Endodermal cell (in vitro differentiated cells): Measurements from ENCODE around the gene NTRK1. TPM values are rescaled to one million over a fixed set of nuclear protein-coding genes. Genes with fewer than 3 reads are reported as not detected.

Experiments used
- DNase-seq: peaks from one replicate; pipeline ENCODE4 v3.0.0-alpha.2; 2017
- H3K27ac ChIP-seq: 2 replicates; pipeline ENCODE4 v1.5.1; 2013; ENCODE audit warnings: mild to moderate bottlenecking, low read depth, low read length, moderate library complexity
- H3K27me3 ChIP-seq: 2 replicates; pipeline ENCODE4 v1.6.1; 2013; ENCODE audit warnings: mild to moderate bottlenecking, low read length, moderate library complexity; ENCODE audit not compliant: insufficient read depth, control insufficient read depth, poor library complexity, severe bottlenecking
- H3K36me3 ChIP-seq: 2 replicates; pipeline ENCODE4 v1.7.0; 2013; ENCODE audit warnings: mild to moderate bottlenecking, low read length, moderate library complexity; ENCODE audit not compliant: control insufficient read depth, insufficient read depth
- H3K4me1 ChIP-seq: one replicate; pipeline ENCODE4 v1.7.0; 2013; ENCODE audit warnings: low read length; ENCODE audit not compliant: control insufficient read depth, insufficient read depth
- H3K4me3 ChIP-seq: 2 replicates; pipeline ENCODE4 v1.5.1; 2013; ENCODE audit warnings: mild to moderate bottlenecking, low read length, moderate library complexity
- H3K9ac ChIP-seq: 2 replicates; pipeline ENCODE4 v1.6.1; 2013; ENCODE audit warnings: mild to moderate bottlenecking, low read length, moderate library complexity; ENCODE audit not compliant: poor library complexity, severe bottlenecking; ENCODE audit errors: extremely low read depth
- H3K9me3 ChIP-seq: 2 replicates; pipeline ENCODE4 v1.6.1; 2013; ENCODE audit warnings: mild to moderate bottlenecking, low read length, moderate library complexity; ENCODE audit not compliant: control insufficient read depth
- H3K27ac Mint-ChIP-seq: 2 replicates; pipeline ENCODE4 v1.8.0; 2020; ENCODE audit warnings: mixed read lengths
- H3K27me3 Mint-ChIP-seq: 2 replicates; pipeline ENCODE4 v1.8.0; 2021; ENCODE audit warnings: mild to moderate bottlenecking, mixed read lengths; ENCODE audit not compliant: insufficient read depth
- H3K36me3 Mint-ChIP-seq: 2 replicates; pipeline ENCODE4 v1.8.0; 2020; ENCODE audit warnings: low read depth, mixed read lengths
- H3K4me1 Mint-ChIP-seq: 2 replicates; pipeline ENCODE4 v1.8.0; 2020; ENCODE audit warnings: mixed read lengths
- H3K4me3 Mint-ChIP-seq: 2 replicates; pipeline ENCODE4 v1.8.0; 2020; ENCODE audit warnings: mild to moderate bottlenecking, moderate library complexity, mixed read lengths
- H3K9me3 Mint-ChIP-seq: 2 replicates; pipeline ENCODE4 v1.8.0; 2020; ENCODE audit warnings: mild to moderate bottlenecking, mixed read lengths
- CTCF ChIP-seq: fragments of 200-600 bp; sonication (generic); conservative IDR thresholded peaks from 2 replicates; pipeline ENCODE4 v1.5.0; 2021; ENCODE audit warnings: antibody characterized with exemption, mild to moderate bottlenecking
- WGBS, 2 experiments: methylation state at CpG; one replicate each; pipeline versions ENCODE4 v1.1.5 to v1.1.7; 2013; ENCODE audit warnings: missing lambda C conversion rate in 2 of 2, mixed read lengths in 1 of 2; ENCODE audit not compliant: insufficient coverage in 1 of 2, insufficient read length in 1 of 2; 5-methylcytosine and 5-hydroxymethylcytosine counted together
- total RNA-seq, 2 donors: library from RNA; stranded (reverse); fragmentation: NEBNext Ultra II Directional in 1 of 2; extraction: Animal tissue kit (Norgen Biotek cat#: 25700) in 1 of 2; gene quantifications; 2 replicates in 1 of 2; 3 replicates in 1 of 2; pipeline ENCODE4 v1.2.1, GENCODE V29; 2021

NTRK1 gene
- total RNA-seq, 2 donors from 2014 or later = 0.44 to 0.82 TPM

DNA sequence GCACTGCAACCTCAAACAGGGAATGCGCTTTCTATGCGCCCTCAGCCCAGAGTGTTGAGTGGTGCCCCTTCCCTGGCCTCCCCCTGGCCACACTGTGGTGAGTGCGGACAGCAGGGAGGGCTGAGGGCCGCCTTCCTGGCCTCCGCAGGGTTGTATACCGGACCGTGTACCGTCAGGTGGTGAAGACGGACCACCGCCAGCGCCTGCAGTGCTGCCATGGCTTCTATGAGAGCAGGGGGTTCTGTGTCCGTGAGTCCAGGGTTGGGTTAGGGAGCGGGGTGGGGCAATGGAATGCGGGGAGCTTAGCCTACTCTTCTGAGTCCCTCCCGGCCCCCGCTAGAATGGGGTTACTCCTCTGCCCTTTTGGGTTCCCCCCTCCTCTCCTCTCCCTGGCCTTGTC lies 44.5 kb downstream of the NTRK1 start:
- Histone ChIP-seq H3K27ac (no peak overlapping the region), H3K4me1 (no peaks in the 10 kb centered on the region), H3K4me3 (no peak overlapping the region), H3K9ac (no peak overlapping the region), H3K9me3 (no peaks in the 10 kb centered on the region), H3K36me3 (no peaks in the 10 kb centered on the region), H3K27me3 (no peaks in the 10 kb centered on the region)
- no peaks in the 10 kb centered on the region for H3K4me1 Mint-ChIP-seq
- H3K27ac Mint-ChIP-seq = no peak overlapping the region
- peaks cover 15% of the 10 kb centered on the region for H3K27me3 Mint-ChIP-seq
- no peak overlapping the region for H3K4me3 Mint-ChIP-seq
- no peak for DNase-seq
- no peaks in the 10 kb centered on the region for H3K36me3 Mint-ChIP-seq
- 87% methylated on average over 13 to 16 of the region's 16 CpGs for WGBS, 2 experiments
- TF ChIP-seq CTCF = no peak
- H3K9me3 Mint-ChIP-seq = no peaks in the 10 kb centered on the region

GRCh38 chr1:156905651-156906050 lies 45.0 kb downstream of the NTRK1 start:
- Mint-ChIP-seq H3K4me1 (no peaks in the 10 kb centered on the region), H3K27me3 (peaks cover 20% of the 10 kb centered on the region), H3K36me3 (no peaks in the 10 kb centered on the region), H3K4me3 (no peak overlapping the region), H3K9me3 (no peaks in the 10 kb centered on the region), H3K27ac (no peak overlapping the region)
- Histone ChIP-seq H3K27ac (no peak overlapping the region), H3K27me3 (no peaks in the 10 kb centered on the region), H3K9ac (no peak overlapping the region), H3K4me1 (no peaks in the 10 kb centered on the region), H3K36me3 (no peaks in the 10 kb centered on the region), H3K9me3 (no peaks in the 10 kb centered on the region), H3K4me3 (no peak overlapping the region)
- no peak for DNase-seq
- WGBS, 2 experiments = 74 to 92% methylated on average over 4 of the region's 4 CpGs
- TF ChIP-seq CTCF = no peak

DNA sequence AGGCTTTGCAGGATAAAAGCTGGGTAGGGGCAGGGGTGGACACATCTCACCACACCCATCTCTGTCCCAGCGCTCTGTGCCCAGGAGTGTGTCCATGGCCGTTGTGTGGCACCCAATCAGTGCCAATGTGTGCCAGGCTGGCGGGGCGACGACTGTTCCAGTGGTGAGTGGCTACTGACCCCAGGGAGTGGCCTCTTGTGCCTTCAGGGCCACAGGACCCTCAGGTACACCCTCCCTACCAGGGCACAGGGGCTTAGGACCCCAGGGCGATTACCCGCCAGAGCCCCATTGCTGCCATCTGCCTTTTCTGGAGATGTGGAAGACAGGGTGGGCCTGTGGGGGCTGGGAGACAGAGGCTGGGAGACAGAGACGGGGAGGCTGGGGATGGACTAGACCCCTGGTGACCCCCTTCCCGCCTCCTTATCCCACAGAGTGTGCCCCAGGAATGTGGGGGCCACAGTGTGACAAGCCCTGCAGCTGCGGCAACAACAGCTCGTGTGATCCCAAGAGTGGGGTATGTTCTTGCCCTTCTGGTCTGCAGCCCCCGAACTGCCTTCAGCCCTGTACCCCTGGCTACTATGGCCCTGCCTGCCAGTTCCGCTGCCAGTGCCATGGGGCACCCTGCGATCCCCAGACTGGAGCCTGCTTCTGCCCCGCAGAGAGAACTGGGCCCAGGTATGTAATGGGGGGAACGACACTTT lies 45.7 kb downstream of the NTRK1 start:
- DNase-seq = no peak
- Histone ChIP-seq H3K4me3 (no peak overlapping the region), H3K27me3 (no peaks in the 10 kb centered on the region), H3K36me3 (no peaks in the 10 kb centered on the region), H3K9me3 (no peaks in the 10 kb centered on the region), H3K4me1 (no peaks in the 10 kb centered on the region), H3K27ac (no peak overlapping the region), H3K9ac (no peak overlapping the region)
- TF ChIP-seq CTCF = no peak
- Mint-ChIP-seq H3K27me3 (peaks cover 26% of the 10 kb centered on the region), H3K9me3 (no peaks in the 10 kb centered on the region), H3K36me3 (no peaks in the 10 kb centered on the region), H3K27ac (no peak overlapping the region), H3K4me3 (no peak overlapping the region), H3K4me1 (no peaks in the 10 kb centered on the region)
- 90 to 97% methylated on average over 12 to 16 of the region's 16 CpGs for WGBS, 2 experiments
